ENCODE results near the gene SLC23A3. TPM values are rescaled to one million over a fixed set of nuclear protein-coding genes. Genes with fewer than 3 reads are reported as not detected.
A peak's percentile ranks its signal among the peaks of the same experiment; 100 is the strongest.

The SLC23A3 gene
- total RNA-seq, 4 donors from 2014 or later, result 0.21 to 0.98 (median 0.30) TPM; not detected in 1

DNA sequence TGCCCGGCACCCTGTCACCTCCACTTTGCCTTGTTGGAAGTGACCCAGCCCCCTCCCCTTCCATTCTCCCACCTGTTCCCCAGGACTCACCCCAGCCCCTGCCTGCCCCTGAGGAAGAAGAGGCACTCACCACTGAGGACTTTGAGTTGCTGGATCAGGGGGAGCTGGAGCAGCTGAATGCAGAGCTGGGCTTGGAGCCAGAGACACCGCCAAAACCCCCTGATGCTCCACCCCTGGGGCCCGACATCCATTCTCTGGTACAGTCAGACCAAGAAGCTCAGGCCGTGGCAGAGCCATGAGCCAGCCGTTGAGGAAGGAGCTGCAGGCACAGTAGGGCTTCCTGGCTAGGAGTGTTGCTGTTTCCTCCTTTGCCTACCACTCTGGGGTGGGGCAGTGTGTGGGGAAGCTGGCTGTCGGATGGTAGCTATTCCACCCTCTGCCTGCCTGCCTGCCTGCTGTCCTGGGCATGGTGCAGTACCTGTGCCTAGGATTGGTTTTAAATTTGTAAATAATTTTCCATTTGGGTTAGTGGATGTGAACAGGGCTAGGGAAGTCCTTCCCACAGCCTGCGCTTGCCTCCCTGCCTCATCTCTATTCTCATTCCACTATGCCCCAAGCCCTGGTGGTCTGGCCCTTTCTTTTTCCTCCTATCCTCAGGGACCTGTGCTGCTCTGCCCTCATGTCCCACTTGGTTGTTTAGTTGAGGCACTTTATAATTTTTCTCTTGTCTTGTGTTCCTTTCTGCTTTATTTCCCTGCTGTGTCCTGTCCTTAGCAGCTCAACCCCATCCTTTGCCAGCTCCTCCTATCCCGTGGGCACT is 12.7 kb upstream of the SLC23A3 start:
- Histone ChIP-seq H3K9me3 (no peaks in the 10 kb centered on the region), H3K4me3 (no peak overlapping the region), H3K4me1 (peaks cover 0 to 25% (median 13%) of the 10 kb centered on the region in 4 donors), H3K27me3 (no peaks in the 10 kb centered on the region), H3K36me3 (peaks cover 0 to 66% (median 19%) of the 10 kb centered on the region in 3 donors), H3K27ac (no peak overlapping the region)
- TF ChIP-seq POLR2A (IDR thresholded peaks at IDR 0.05) (no peak), EP300 (IDR thresholded peaks at IDR 0.05) (no peak)
- TF ChIP-seq, protein P1, sequence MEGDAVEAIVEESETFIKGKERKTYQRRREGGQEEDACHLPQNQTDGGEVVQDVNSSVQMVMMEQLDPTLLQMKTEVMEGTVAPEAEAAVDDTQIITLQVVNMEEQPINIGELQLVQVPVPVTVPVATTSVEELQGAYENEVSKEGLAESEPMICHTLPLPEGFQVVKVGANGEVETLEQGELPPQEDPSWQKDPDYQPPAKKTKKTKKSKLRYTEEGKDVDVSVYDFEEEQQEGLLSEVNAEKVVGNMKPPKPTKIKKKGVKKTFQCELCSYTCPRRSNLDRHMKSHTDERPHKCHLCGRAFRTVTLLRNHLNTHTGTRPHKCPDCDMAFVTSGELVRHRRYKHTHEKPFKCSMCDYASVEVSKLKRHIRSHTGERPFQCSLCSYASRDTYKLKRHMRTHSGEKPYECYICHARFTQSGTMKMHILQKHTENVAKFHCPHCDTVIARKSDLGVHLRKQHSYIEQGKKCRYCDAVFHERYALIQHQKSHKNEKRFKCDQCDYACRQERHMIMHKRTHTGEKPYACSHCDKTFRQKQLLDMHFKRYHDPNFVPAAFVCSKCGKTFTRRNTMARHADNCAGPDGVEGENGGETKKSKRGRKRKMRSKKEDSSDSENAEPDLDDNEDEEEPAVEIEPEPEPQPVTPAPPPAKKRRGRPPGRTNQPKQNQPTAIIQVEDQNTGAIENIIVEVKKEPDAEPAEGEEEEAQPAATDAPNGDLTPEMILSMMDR (IDR thresholded peaks at IDR 0.05), result no peak
- no peak for DNase-seq (ENCODE audit: low spot score in 2 of 2)
- WGBS, 2 donors, result 63 to 70% methylated on average over 7 to 8 of the region's 8 CpGs

DNA sequence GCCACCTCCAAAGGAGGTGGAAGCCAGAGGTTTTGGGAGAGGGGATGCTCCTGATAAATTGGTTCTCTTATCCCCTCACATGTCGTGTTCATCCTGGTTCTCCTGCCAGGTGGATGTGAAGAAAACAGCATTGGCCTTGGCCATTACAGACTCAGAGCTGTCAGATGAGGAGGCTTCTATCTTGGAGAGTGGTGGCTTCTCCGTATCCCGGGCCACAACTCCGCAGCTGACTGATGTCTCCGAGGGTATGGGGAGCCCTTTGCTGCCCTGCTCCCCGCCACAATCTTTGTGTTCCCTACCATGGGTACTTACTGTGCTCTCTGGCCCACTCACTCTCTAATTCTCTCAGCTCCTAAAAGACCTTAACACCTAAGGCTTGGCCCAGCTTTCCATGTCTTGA is 11.7 kb upstream of the SLC23A3 start:
- H3K4me3 ChIP-seq, result no peak overlapping the region
- H3K9me3 ChIP-seq, result no peaks in the 10 kb centered on the region
- TF ChIP-seq POLR2A (IDR thresholded peaks at IDR 0.05) (no peak), EP300 (IDR thresholded peaks at IDR 0.05) (no peak)
- TF ChIP-seq, protein P1 (IDR thresholded peaks at IDR 0.05), result no peak
- peaks cover 0 to 66% (median 19%) of the 10 kb centered on the region in 3 donors for H3K36me3 ChIP-seq
- WGBS, 2 donors, result 89 to 91% methylated on average over 6 of the region's 6 CpGs
- no peaks in the 10 kb centered on the region for H3K27me3 ChIP-seq
- no peak overlapping the region for H3K27ac ChIP-seq
- no peak for DNase-seq (ENCODE audit: low spot score in 2 of 2)
- peaks cover 0 to 25% (median 13%) of the 10 kb centered on the region in 4 donors for H3K4me1 ChIP-seq

DNA sequence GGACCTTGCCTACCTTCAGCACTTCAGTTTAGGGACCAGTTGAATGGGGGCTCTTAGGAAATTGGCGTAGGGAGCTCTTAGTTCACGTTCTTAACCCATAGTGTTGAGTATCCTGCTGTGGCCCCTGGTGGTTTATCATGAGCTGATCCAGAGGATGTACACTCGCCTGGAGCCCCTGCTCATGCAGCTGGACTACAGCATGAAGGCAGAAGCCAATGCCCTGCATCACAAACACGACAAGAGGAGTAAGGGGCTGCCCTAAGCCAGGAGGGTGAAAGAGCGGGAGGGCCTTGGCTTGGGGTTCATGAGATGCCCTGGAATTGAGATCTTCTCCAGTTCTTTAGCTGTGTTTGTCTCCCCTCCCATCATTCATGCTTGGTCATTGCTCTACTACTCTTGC is 11.1 kb upstream of the SLC23A3 start:
- H3K27ac ChIP-seq, result no peak overlapping the region
- 89 to 90% methylated on average over 5 of the region's 5 CpGs for WGBS, 2 donors
- H3K27me3 ChIP-seq, result no peaks in the 10 kb centered on the region
- H3K4me1 ChIP-seq, result peaks cover 0 to 27% (median 13%) of the 10 kb centered on the region in 4 donors
- peaks cover 0 to 61% (median 19%) of the 10 kb centered on the region in 3 donors for H3K36me3 ChIP-seq
- H3K9me3 ChIP-seq, result no peaks in the 10 kb centered on the region
- no peak overlapping the region for H3K4me3 ChIP-seq
- DNase-seq (ENCODE audit: low spot score in 2 of 2), result no peak
- no peak for TF ChIP-seq POLR2A (IDR thresholded peaks at IDR 0.05)
- TF ChIP-seq, protein P1 (IDR thresholded peaks at IDR 0.05), result no peak
- no peak for TF ChIP-seq EP300 (IDR thresholded peaks at IDR 0.05)

DNA sequence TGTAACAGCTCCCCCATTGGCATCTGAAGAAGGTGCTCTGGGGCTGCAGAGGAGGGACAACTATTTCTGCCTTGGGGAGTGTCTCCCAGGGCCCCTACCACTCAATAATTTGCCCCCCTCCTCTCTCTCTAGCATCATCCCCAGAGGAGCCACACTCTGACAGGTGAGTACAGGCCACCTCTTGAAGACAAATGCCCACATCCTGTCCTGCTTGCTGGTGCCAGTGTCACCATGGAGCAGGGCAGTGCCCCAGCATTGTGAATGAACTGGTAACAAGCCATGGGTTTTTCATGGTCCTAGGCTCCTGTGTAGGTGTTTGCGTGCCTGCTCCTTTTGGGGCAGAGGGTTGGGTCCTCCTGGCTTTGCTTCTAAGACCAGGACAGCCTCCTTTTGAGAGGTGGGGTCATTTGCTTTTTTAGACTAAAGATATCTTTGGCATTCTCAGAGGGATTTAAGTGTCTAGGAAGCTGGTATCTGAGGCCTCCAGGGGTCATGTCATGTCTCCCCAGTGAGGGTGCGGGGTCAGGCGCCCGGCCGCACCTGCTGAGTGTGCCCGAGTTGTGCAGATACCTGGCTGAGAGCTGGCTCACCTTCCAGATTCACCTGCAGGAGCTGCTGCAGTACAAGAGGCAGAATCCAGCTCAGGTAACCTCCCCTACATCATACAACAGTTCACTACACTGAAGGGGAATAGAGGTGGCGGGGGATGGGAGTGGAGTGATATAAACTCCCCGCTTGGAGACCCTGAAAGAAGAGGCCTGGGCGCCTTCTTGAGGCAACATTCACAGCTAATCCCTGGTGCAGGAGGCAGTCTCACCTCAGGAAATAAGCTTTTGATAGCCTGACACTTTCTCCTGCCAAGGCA is 10.0 kb upstream of the SLC23A3 start:
- WGBS, 2 donors, result 94 to 99% methylated on average over 4 to 9 of the region's 9 CpGs
- TF ChIP-seq EP300 (IDR thresholded peaks at IDR 0.05), result no peak
- Histone ChIP-seq H3K27me3 (no peaks in the 10 kb centered on the region), H3K36me3 (peaks cover 0 to 54% (median 20%) of the 10 kb centered on the region in 3 donors), H3K4me1 (peaks cover 3 to 38% (median 24%) of the 10 kb centered on the region in 4 donors), H3K9me3 (no peaks in the 10 kb centered on the region), H3K4me3 (no peak overlapping the region), H3K27ac (peak overlapping the region in 1 of 4 donors; percentile 98)
- no peak for DNase-seq (ENCODE audit: low spot score in 2 of 2)

DNA sequence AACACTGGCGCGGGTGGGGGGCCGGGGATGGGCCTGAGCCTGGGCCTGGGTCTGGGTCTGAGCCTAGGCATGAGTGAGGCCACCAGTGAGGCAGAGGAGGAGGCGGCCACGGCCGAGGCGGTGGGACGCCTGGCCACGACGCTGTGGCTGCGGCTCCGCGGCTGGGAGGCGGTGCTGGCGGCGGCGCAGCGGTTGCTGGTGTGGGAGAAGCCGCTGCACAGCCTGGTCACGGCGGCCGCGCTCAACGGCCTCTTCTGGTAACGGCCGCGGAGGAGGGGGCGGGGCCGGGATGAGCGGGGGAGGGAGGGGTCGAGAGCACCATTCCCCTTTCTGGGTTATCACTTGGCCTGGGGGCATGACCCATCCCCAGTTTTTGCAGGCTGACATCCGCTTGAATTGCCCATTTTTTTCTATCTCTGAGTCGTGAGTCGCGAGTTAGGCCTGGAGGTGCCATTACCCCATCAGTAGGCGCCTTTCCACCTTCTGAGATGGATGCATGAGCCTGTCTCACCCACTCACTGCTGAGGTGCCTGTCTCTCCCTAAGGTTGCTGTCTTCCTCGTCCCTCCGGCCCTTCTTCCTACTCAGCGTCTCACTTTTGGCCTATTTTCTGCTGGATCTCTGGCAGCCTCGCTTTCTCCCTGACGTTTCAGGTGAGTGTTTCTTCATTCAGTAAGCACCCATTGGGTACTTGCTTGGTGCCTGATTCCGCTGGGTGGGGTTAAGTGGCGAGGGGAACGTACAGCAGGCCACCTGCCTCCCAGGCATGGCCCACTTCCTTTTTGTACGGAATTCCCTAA is 8.7 kb upstream of the SLC23A3 start:
- peak overlapping the region; percentile 92 to 99 (median 98) for H3K27ac ChIP-seq
- DNase-seq (ENCODE audit: low spot score in 2 of 2), result peak; percentile 39 to 40
- H3K36me3 ChIP-seq, result peaks cover 0 to 57% (median 23%) of the 10 kb centered on the region in 3 donors
- peak overlapping the region; percentile 83 to 94 (median 90) for H3K4me3 ChIP-seq
- H3K9me3 ChIP-seq, result no peaks in the 10 kb centered on the region
- 5% methylated on average over 32 to 42 of the region's 45 CpGs for WGBS, 2 donors
- no peak for TF ChIP-seq EP300 (IDR thresholded peaks at IDR 0.05)
- TF ChIP-seq, protein P1 (IDR thresholded peaks at IDR 0.05), result peak in 1 of 5 experiments; percentile 1
- no peak for TF ChIP-seq POLR2A (IDR thresholded peaks at IDR 0.05)
- H3K4me1 ChIP-seq, result peaks cover 3 to 42% (median 25%) of the 10 kb centered on the region in 4 donors
- no peaks in the 10 kb centered on the region for H3K27me3 ChIP-seq
